SH-SY5Y (cell line): Measurements from ENCODE around the gene EFCAB6.

Experiments
- GATA2 ChIP-seq: IDR thresholded peaks from 2 replicates; pipeline ENCODE4 v1.6.1; 2011; ENCODE audit warnings: mild to moderate bottlenecking, low read depth, low read length
- GATA3 ChIP-seq: IDR thresholded peaks from 2 replicates; pipeline ENCODE4 v1.6.1; 2011; ENCODE audit warnings: low read depth, mild to moderate bottlenecking, low read length, moderate library complexity

EFCAB6 gene

GRCh38 chr22:43812149-43812842 lies at the start of gene EFCAB6:
EFCAB6 (minus strand) TSS chr22:43812305; CDS start chr22:43782318, 29,987 bp downstream.
- TF ChIP-seq GATA2 (peak; percentile 33; the same call in 1 of the 2 replicates), GATA3 (no peak)

GRCh38 chr22:43861529-43861928 lies 49.4 kb upstream of the EFCAB6 start:
- TF ChIP-seq GATA3: no peak
- no peak for TF ChIP-seq GATA2

- TF ChIP-seq GATA3 (no peak), GATA2 (no peak)
Observed at GRCh38 chr22:43860831-43861230, 48.7 kb upstream of the EFCAB6 start.

GRCh38 chr22:43860126-43860525 lies 48.0 kb upstream of the EFCAB6 start:
- TF ChIP-seq GATA2: no peak
- no peak for TF ChIP-seq GATA3

GRCh38 chr22:43859621-43860020 lies 47.5 kb upstream of the EFCAB6 start:
- TF ChIP-seq GATA3 (no peak), GATA2 (no peak)

- no peak for TF ChIP-seq GATA2
- no peak for TF ChIP-seq GATA3
Observed at GRCh38 chr22:43859176-43859575, 47.1 kb upstream of the EFCAB6 start.

- no peak for TF ChIP-seq GATA2
- TF ChIP-seq GATA3: no peak
Observed at GRCh38 chr22:43858156-43858895, 46.2 kb upstream of the EFCAB6 start.

GRCh38 chr22:43857367-43857766 lies 45.3 kb upstream of the EFCAB6 start:
- TF ChIP-seq GATA3: no peak
- TF ChIP-seq GATA2: no peak

- TF ChIP-seq GATA2 (no peak), GATA3 (no peak)
Observed at GRCh38 chr22:43855431-43855830, 43.3 kb upstream of the EFCAB6 start.

GRCh38 chr22:43854786-43855271 lies 42.7 kb upstream of the EFCAB6 start:
- TF ChIP-seq GATA3 (no peak), GATA2 (no peak)

GRCh38 chr22:43854121-43854785 lies 42.1 kb upstream of the EFCAB6 start:
- no peak for TF ChIP-seq GATA2
- no peak for TF ChIP-seq GATA3

GRCh38 chr22:43853328-43853931 lies 41.3 kb upstream of the EFCAB6 start:
- no peak for TF ChIP-seq GATA2
- no peak for TF ChIP-seq GATA3

- TF ChIP-seq GATA3 (no peak), GATA2 (no peak)
Observed at GRCh38 chr22:43852573-43853327, 40.6 kb upstream of the EFCAB6 start.
